HG03060 (cell line): ENCODE results near the gene C2orf76.

Experiments used
- ATAC-seq: cut with Tn5 transposase; IDR thresholded peaks from one replicate; pipeline ENCODE4 v1.9.1; 2021; ENCODE audit warnings: low read depth, moderate number of reproducible peaks; ENCODE audit not compliant: unreplicated experiment

The C2orf76 gene

DNA sequence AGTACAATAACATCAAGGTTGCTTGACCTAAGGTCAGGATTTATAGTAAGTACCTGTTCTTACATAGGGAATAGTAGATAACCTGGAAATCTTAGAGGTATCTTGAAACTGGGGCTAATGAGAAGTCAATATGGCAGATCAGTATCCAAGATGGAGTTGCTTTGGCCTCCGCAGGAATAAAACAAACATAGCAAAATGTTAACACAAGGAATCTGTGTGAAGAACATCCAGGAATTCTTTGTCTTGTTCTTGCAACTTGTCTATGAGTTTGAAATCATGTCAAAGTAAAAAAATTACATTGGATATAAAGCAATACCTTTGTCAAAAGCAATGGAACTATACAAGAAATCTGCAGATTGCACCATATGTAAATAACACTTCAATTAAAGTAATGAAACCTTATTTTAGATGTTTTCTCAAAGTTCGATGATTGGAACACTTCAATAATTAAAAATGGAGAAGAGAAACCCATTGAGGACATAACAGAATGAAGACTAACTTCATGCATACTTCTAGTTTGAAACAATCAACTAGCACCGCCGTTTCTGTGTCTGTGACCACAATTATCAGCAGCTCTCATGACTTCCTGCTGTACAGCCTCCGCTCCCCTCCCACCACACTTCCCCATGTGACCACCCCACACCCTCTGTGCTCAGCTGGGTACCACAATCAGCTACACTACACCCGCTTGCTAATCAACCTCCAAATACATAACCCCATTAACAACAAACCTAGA lies 27.6 kb downstream of the C2orf76 start:
- peak; percentile 78 for ATAC-seq

DNA sequence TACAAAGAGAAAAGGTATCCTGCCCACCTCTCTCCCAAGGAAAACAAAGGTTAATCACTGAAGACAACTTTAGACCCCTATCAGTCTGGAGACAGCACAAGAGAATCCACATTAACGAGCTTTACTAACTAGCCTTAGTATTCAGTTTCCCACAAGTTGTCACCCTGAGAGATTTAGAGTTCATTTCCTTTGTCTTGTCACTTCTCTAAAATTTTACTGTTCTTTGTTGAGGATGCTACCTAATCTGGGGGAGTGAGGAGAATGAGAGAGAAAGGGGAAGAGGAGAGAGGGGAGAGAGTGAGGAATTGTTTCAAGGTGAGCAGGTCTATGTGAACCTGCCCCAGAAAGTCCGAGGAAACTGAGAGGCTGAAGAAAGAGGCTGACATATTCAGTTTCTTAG lies 28.4 kb downstream of the C2orf76 start:
- no peak for ATAC-seq

DNA sequence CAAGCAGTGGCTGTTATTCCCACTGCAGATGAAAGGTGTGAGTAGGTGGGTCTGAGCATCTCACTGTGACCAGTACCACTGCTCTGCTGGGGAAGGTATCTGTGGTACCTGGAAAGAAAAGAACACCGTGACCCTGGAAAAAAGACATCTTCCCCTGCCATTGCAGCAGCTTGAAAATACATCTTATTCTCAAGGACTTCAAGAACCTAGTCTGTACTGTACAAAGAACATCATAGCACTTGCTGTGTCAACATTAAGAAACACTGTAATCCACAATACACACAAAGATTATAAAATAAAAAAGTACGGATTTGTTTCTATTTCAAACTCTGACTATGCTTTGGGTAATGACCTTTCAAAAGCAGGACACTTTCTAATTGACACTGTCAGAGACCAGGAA lies 28.9 kb downstream of the C2orf76 start:
- ATAC-seq: no peak

DNA sequence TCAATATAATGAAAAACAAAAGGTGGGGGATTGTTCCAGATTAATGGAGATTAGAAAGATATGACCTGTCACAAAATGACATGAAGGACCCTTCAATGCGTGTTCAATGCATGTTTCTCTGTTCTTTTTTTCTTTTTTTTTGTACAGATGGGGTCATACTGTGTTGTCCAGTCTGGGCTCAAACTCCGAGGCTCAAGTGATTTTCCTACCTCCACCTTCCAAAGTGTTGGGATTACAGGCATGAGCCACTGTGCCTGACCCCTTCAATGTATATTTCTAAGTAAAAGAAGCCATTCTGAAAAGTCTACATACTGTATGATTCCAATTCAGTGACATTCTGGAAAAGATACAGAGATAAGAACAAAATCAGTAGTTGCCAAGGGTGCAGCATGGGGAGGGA lies 32.8 kb downstream of the C2orf76 start:
- no peak for ATAC-seq

DNA sequence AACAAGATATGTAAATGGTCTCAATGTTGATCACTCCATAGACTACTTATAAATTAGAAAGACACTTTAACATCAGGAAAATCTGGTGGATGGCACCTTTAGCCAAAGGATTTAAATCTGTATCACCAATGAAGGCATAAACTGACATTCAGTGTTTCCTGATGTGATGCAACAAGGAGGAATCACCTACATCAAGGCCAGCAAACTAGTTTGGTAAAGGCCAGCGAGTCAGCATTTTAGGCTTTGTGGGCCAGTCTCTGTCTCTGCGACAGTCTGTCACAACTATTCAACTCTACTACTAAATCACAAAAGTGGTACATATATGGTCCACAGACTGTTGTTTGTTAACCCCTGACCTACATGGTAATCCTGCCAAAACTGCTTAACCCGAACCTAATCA lies 33.3 kb downstream of the C2orf76 start:
- ATAC-seq: no peak

DNA sequence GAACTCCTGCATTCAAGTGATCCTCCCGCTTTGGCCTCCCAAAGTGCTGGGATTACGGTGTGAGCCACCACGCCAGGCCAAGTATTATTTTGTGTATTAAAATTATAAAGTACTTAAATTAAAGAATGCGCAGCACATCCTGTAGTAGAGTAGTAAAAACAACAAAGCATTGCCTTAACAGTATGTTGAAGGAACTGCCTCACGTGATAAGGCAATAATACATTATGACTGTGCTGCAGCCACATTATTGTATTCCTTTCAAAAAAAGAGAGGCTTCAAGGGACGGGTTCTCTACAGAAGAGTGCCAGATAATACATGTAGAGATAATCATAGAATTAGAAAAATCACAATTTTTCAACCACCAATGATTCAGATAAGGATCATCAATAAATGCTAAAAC lies 33.7 kb downstream of the C2orf76 start:
- no peak for ATAC-seq

DNA sequence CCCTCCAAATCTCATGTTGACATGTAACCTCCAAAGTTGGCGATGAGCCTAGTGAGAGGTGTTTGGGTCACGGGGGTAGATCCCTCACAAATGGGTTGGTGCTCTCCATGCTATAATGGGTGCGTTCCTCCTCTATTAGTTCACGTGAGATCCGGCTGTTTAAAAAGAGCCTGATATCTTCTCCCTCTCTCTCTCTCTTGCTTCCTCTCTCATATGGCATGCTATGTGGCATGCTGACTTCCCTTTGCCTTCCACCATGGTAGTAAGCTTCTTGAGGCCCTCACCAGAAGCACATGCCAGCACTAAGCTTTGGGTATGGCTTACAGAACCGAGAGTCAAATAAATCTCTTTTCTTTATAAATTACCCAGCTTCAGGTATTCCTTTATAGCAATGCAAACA lies 39.2 kb downstream of the C2orf76 start:
- ATAC-seq: no peak

DNA sequence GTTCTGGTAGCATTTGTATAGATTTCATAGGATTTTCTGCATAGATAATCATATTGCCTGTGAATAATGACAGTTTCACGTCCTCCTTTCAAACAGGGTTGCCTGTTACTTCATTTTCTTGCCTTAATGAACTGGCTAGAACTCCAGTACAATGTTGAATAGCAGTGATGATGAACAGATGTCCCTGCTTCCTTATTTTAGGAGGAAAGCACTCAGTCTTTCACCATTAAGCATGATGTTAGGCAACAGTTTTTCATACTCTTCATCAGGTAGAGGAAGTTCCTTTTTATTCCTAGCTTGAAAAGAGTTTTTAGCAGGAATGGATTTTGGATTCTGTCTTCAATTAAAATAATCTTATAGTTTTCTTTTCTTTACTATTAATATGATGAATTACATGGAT lies 39.7 kb downstream of the C2orf76 start:
- no peak for ATAC-seq

DNA sequence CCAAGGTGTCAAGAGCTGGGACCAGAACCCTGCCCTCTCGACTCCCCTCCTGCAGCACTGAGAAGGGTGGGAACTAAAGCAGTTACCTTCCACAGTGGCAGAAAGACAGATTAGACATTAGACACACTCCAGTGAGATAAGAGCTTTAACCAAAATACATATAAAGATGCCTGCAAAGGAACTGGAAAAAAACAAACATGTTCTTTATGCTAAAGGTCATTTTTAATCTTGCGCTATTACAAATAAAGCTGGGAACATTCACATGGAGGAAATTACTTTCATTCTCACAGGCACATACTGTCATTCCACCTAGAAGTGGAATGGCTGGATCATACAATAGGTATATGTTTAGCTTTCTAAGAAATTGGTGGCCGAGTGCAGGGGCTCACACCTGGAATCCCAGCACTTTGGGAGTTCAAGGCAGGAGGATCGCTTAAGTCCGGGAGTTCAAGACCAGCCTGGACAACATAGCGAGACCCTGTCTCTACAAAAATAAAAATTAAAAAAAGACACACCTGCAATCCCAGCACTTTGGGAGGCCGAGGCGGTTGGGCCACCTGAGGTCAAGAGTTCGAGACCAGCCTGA lies 41.9 kb downstream of the C2orf76 start:
- no peak for ATAC-seq

DNA sequence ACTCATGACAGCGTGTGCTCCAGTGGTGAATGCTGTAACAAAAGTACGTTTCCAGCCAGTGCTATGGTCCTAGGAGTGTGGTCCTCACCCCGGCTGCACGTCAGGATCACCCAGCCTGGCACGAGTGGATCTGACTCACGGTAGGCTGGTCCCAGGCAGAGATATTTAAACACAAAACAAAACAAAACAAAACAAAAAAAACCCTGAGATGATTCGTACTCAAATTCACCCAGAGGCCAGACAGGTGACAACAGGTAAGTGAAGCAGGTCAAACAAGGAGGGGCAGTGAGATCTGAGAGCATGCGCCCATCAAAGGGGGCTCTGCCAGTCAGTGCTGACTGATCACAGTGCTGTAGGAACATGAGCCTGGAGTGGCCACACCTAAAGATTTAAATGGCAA lies 43.2 kb downstream of the C2orf76 start:
- ATAC-seq: no peak

DNA sequence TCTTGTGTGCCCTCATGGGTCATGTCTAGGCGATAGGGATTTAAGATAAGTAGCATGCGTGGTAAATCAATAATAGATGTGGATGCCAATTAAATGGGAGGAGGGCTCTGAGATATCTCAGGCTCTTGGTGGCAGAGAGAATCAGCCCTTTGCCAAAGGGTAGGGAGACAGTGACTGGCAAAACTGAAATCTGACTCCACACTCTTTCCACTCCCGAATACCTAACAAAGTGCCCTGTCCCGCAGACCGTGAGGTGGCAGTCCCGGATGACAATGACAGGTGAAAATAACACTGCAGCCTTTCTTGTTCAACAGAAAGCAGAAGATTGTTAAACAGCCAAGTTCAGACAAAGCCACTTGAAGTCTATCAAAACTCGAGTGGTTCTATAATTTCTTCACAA lies 47.0 kb downstream of the C2orf76 start:
- no peak for ATAC-seq

DNA sequence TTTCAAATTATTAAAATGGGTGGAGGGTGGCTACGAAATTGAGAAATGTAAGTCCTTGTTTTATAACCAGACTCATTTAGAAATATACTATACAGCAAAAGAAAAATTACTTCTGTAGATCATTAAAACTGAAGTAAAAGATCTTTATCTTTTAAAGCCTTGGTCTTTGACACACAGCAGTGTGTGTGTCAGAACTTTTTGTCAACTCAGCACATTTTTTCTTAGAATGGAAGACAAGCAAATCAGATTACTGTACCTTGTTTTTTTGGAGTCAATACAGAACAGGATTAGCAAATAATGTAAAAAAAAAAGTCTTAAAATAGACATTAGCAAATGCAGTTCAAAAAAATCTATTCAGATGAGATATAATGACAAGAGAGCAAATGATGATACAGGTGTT lies 49.1 kb downstream of the C2orf76 start:
- ATAC-seq: no peak

DNA sequence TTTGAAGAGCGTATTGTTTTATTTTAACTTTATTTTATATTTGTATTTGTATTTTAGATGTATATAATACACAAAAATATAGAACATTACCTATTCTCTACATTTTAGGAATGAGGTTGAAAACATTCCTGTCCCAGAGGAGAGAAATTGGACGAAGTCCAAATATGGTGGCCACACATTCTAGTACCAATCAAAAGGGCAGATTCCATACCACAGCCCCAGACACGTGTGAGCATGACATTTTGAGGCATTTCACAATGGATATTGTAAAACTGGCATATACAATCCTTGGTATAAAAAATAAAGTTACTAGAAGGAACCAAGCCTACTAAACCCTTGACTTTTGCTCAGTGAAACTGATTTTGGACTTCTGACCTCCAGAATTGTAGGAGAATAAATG lies 50.6 kb downstream of the C2orf76 start:
- ATAC-seq: no peak

DNA sequence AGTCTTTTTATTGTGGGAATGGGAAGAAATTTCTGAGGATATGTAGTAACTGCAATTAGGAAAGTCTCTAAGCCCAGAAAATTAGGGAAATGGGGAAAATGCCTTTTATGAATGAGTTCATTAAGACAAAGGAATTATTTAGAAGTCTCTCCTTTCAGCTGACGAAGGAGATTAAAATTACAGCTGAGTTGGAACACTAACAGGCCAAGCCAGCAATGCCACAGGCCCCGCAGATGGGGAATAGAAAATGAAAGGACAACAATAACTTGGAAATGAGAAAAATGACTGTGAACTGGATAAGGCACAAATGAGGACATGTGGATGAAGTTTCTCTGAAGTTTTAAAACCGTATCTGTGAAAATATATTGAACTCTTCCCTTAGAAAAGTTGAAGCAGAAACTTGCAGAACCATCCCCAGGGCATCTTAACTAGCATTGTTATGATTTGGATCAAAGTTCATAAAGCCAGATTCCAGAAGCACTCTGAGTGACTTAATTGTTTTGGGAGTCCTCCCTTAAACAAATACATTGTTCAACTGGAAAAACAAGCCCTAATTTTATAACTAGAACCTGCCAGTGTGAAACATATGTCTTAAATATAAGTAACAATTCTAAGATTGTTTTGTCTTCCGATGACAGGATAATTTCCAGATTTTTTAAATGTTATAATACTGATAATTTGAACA lies 51.3 kb downstream of the C2orf76 start:
- no peak for ATAC-seq

DNA sequence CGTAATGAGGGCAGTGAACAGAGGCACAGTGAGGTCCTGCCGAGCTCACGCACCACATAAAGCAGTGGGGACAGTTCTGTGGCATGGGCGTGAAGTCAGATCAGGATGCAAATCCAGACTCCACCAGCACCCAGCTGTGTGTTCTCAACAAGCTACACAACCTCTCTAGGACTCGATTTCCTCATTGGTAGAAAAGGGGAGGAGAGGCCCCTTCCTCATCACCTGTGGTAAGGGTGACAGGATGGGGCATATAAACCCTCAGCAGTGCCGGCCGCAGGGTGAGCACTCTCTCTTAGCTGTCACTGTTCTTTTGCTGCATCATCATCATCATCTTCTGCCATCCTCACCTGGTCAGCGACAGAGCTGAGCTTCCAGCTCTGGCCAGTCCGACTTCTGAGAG lies 54.8 kb downstream of the C2orf76 start:
- ATAC-seq: no peak

DNA sequence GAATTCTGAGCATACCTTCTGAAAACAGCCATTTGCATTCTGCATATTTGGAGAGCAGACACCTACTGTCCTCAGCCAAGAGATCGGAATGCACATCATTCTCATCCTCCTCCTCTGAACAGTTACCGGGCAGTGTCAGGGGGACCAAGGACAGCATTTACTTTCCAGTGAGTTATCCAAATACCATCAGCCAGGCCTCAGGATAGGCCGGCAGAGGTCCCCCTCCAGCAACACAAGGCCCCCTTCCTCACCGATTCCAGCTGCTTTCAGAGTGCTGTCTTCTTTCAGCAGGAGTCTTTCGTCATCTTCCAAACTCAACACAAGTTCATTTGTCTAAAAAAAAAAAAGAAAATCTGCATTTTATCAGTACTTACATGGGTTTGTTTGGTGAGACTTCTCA lies 55.3 kb downstream of the C2orf76 start:
- no peak for ATAC-seq

DNA sequence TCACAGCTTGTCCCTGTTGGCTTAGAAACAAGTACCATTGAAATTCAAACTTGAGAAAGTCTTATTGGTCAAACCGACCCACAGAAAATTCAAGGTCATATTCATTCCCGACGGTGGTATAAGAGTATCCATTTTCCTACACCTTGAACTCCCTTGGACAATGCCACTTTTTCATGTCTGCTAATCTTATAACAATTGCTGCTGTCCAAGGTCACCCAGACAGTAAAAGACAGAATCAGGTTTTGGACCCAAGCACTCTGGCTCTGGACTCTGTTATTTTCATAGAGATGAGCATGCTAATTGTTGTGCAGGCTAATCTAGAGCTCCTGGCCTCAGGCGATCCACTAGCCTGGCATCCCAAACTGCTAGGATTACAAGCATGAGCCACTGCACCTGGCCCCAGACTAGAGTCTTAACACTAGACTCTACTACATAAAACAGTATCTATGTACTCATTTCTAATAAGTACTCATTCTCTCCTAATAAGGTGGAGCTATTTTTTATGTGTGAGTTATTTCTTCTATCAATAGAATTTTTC lies 57.8 kb downstream of the C2orf76 start:
- ATAC-seq: no peak

DNA sequence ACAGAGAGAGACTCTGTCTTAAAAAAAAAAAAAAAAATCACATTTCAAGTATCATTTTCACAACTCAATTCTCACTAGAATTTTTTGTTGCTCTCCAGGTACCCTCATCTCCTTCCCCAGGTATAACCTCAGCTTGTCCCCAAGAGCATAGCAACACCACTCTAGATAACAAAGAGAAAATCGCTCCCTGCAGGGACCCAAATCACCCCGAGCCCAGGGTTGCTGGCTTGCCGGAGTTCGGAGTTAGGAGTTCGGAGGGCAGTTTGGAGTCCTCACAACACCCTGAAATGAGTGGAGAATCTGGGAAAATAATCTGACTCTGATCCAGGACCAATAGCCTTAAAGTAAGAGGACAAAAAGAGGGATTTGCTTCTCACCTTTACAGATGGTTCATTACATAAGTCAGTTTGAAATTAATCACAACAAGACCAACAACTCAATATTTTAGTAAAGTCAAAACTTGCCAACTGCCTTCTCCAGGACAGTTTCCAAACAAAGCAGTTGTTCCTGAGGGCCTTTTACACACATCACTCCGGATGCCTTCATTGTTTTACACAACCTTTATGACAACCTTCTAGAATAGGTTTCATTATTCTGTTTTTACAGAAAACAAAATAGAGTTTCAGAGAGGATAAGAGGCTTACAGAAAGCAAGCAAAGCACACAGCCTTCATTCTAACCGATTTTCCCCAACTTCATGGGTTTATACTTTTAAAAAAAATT lies 59.1 kb downstream of the C2orf76 start:
- ATAC-seq: no peak

DNA sequence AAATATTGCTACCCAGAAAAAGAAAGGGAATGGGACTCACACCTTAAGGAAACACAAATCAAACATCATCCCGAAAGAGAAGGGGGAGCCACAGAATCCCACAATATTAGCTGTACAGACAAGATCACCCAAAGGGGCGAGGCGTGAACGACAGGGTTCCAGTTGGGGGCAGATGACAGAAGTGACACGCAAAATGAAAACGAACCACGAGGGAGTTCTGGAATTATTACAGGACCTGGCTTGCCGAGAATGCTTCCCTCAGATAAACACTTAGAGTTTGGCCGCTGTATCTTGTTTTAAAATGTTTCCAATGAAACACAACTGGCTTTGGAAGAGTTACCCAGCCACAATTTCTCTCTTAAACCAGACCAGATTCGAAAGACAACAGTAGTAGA lies 60.4 kb downstream of the C2orf76 start:
- ATAC-seq: no peak

DNA sequence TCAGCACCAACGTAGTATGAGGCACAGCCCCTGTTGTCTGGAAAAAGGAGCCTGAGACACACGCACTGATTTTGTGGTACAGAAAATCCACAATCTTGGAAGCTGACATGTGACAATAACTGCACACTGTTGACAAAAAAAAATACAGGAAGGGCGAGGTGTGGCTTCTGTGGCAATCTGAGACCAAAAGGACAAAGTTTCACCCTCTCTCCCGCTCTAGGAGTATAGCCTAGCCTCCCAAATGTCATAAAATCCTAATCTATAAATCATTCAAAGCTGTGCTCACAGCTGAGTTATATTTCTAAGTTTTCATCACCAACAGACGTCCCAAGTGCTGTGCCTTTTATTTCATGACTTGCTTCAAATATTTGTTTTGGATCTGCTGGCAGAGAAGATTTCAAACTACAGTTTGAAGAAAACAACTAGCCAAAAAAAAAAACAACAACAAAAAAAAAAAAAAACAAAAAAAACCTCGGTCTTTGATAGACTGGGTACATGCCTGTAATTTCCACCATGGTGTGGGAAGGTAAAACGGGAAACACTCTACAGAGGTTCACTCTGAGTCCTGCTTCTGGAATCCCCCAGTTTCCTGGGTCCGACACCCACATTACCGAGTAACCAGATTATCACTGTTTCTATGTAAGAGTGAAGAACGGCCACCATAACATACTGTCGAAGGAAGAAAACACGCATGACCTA lies 61.0 kb downstream of the C2orf76 start:
- ATAC-seq: no peak

DNA sequence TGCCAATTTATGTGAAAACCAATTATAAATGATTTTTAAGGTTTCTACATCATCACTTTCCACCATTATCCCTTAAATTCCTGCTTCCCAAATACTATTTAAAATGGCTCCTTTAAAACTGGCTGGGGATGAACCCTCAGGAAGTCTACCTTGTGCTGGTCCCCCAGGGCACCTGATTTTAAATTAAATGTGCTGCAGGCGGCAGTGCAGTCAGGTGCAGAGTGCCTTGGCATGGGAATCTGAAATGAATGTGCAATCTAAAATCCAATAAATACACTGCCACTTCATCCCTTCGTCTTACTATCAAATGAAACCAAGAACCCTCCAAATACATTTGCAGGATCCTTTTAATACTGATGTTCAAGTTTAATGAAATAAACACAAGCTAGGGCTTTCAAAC lies 61.8 kb downstream of the C2orf76 start:
- ATAC-seq: no peak
